ENCODE measurements around the gene TANGO6.
"Not testable (repeated sequence)": the region's sequence is repeated elsewhere in the genome, so short reads cannot be mapped to it uniquely, and the experiment has no call there.

The TANGO6 gene

GRCh38 chr16:68969338-68969737, 126.0 kb downstream of the TANGO6 start:
- no peak for DNase-seq (ENCODE audit: low read depth)

- no peak for DNase-seq (ENCODE audit: low read depth)
Observed at GRCh38 chr16:68972013-68972412, 128.7 kb downstream of the TANGO6 start.

- DNase-seq (ENCODE audit: low read depth): peak; percentile 75
Observed at GRCh38 chr16:68972720-68973119, 129.4 kb downstream of the TANGO6 start.

- DNase-seq (ENCODE audit: low read depth): no peak
Observed at GRCh38 chr16:68973611-68974120, 130.3 kb downstream of the TANGO6 start.

GRCh38 chr16:68978303-68978954, 135.1 kb downstream of the TANGO6 start:
- peak; percentile 42 for DNase-seq (ENCODE audit: low read depth)

- no peak for DNase-seq (ENCODE audit: low read depth)
Observed at GRCh38 chr16:68980695-68981315, 137.5 kb downstream of the TANGO6 start.

- DNase-seq (ENCODE audit: low read depth): no peak
Observed at GRCh38 chr16:68981971-68982370, 138.6 kb downstream of the TANGO6 start.

- no peak for DNase-seq (ENCODE audit: low read depth)
Observed at GRCh38 chr16:68984467-68984866, 141.1 kb downstream of the TANGO6 start.

- peak; percentile 68 for DNase-seq (ENCODE audit: low read depth)
Observed at GRCh38 chr16:68985268-68985667, 141.9 kb downstream of the TANGO6 start.

- peak; percentile 86 for DNase-seq (ENCODE audit: low read depth)
Observed at GRCh38 chr16:68985855-68986254, 142.5 kb downstream of the TANGO6 start.

- DNase-seq (ENCODE audit: low read depth): no peak
Observed at GRCh38 chr16:68987734-68988457, 144.6 kb downstream of the TANGO6 start.

GRCh38 chr16:68990172-68990845, 147.0 kb downstream of the TANGO6 start:
- not testable (repeated sequence) for DNase-seq (ENCODE audit: low read depth)

- no peak for DNase-seq (ENCODE audit: low read depth)
Observed at GRCh38 chr16:68991075-68991474, 147.7 kb downstream of the TANGO6 start.

GRCh38 chr16:68992521-68992920, 149.2 kb downstream of the TANGO6 start:
- DNase-seq (ENCODE audit: low read depth): peak; percentile 78

GRCh38 chr16:68993456-68993855, 150.1 kb downstream of the TANGO6 start:
- no peak for DNase-seq (ENCODE audit: low read depth)

GRCh38 chr16:68993885-68994284, 150.6 kb downstream of the TANGO6 start:
- DNase-seq (ENCODE audit: low read depth): peak; percentile 95

GRCh38 chr16:68994324-68994723, 151.0 kb downstream of the TANGO6 start:
- no peak for DNase-seq (ENCODE audit: low read depth)

- DNase-seq (ENCODE audit: low read depth): peak; percentile 52
Observed at GRCh38 chr16:68995011-68995504, 151.7 kb downstream of the TANGO6 start.

GRCh38 chr16:68997564-68997963, 154.2 kb downstream of the TANGO6 start:
- no peak for DNase-seq (ENCODE audit: low read depth)

- DNase-seq (ENCODE audit: low read depth): no peak
Observed at GRCh38 chr16:68999114-68999513, 155.8 kb downstream of the TANGO6 start.

- no peak for DNase-seq (ENCODE audit: low read depth)
Observed at GRCh38 chr16:69003500-69003899, 160.2 kb downstream of the TANGO6 start.

GRCh38 chr16:69005641-69006355, 162.5 kb downstream of the TANGO6 start:
- no peak for DNase-seq (ENCODE audit: low read depth)

Measured in iris pigment epithelial cell (primary cell).